AML-193 (cell line): Measurements from ENCODE around the gene CD40.

Source experiments
- DNase-seq, 2 experiments: peaks; one replicate each; lab custom pipeline; 2025; lab: John Stamatoyannopoulos, UW

CD40 gene

DNA sequence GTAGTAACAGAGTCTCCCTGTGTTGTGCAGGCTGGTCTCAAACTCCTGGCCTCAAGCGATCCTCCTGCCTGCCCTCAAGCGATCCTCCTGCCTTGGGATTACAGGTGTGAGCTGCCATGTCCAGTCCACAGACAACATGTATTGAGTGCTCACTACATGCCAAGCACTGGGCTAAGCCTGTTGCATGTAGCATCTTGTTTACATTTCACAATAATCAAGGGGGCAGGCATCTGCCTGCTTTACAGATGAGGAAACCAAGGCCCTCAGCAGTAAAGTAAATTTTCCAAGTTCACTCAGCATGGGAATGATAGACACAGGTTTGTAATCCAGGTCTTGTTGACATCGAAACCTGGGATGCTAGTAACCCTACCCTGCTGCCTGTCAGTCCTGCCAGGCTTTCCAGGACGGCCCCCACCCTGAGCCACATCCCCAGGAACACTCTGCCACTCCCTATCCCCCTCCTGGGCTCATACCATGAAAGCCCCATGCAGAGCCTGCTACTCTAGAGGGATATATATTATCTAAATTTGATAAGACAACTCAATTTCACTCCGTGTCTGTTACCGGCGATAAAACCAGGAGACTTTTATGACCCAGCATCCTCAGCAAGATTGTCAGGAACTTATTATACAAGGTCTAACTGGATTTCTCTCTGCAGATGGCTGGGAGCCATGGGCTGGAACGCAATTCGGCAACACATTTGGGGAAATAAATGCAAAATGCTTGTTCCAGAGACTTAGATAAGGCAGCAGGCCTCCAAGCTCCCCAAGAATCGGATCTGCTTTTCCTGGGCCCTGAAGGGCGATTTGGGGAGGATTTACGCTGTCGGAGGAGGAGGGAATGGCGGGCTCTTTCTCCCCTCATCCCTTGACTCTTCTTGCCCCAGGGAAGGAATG, 30.4 kb downstream of the CD40 start:
- DNase-seq: no peak

DNA sequence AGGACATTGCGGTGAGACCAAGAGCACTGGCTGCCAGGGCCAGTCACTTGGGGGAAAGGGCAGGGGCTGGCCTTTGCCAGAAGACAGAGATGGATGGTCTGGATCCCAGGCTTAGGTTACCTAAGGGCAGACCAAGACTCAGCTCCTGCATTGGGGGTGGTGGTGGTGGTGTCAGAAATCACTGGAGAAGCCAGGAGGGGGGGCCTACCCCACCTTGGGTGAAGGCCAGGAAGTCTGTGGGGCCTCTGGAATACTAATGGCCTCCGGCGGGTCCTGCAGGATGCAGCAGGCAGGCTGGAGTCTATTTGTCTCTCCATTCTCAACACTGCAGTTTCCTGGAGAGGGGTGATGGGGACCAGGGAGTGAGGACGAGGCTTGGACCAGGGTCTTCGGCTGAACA, 32.8 kb downstream of the CD40 start:
- DNase-seq: no peak

DNA sequence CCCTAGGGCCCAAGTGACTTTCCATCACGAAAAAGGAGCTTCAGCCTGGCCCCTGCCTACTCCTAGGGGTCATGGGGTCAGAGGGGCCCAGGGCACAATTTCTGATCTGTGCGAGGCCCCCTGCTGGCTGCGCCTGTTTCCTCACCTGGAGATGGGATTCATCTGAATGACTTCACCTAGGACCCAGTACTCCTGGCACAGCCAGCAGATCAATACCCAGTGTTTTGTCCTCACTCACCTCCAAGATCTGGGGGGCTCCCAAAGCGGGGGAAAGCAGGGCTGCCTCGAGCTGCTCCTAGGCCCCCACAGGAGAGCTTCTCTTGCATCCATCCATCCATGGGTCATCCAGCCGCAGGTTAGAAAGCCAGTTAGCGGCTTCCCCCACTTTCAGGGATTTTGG, 33.8 kb downstream of the CD40 start:
- DNase-seq: no peak

DNA sequence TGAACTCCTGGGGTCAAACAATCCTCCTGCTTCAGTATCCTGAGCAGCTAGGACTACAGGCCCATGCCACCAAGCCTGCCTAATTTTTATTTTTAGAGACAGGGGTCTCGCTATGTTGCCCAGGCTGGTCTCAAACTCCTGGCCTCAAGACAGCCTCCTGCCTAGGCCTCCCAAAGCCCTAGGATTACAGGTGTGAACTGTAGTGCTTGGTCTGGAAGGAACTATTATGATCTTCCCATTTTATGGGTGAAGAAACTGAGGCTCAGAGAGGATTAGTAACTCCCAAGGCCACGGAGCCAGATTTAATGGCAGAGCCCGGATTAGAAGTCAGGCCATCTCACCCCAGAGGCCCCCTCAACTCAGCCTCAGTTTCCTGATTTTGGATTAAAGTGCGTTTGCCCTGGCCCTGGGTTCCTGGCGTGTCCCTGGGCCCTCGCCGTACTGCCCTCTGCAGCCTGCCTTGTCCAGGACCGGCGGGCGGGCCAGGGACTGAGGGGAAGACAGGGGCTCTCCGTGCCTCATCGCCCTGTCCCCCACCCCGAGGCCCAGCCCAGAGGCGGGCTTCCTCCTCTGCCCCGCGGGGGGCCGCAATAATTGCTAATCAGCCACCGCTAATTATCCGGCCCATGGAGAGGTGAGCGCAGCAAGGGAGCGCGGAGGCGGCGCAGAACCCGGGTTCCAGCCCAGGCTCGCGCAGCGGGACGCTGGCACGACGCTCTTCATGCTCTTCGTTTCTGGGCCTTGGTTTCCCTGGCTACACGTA, 34.9 kb downstream of the CD40 start:
- DNase-seq: no peak

DNA sequence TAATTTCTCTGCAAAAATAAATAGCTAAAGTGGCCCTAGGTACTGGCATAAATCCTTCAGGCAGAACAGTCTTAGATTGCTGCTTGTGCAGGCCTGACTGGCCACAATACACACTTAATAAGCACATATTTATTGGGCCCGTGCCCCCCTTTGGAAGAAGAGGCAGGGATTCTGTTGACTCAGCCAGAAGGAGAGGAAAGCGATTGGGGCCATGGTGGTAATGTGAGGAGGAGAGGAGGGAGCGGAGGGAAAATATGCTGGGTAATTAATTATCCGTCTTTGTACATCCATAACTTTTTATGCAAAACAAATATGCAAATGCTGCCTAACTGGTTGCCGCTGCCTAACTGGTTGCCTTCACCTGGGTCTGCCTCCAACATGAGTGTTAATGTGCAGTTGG, 36.2 kb downstream of the CD40 start:
- DNase-seq: no peak

DNA sequence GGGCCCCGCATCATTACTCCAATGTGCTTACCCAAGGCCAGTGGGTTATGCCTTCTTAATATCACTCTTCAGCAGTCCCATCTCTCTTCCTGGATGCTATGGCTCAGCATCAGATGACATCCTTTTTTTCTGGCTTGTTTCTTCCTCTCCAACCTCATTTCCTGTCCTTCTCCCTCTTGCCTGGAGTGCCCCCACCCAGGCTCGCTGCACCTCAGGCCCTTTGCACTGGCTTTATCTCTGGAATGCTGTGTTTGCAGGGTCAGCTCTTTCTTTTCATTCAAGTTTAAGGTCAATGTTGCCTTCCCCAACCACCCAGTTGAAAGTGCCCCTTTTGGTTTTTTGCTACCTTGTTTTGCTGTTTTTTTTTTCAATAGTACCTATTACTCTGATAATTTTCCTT, 36.7 kb downstream of the CD40 start:
- no peak for DNase-seq

DNA sequence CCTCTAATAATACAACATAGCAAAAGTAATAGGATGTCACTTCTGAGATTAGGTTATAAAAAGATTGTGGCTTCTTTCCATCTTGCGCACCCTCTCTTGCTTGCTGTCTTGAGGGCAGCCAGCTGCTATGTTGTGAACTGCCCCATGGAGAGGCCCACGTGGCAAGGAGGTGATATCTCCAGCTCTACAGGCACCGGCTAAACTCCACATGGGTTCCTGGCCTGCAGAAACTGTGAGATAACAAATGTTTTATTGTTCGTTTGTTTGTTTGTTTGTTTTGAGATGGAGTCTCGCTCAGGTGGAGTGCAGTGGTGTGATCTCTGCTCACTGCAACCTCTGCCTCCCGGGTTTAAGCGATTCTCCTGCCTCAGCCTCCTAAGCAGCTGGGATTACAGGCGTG, 38.0 kb downstream of the CD40 start:
- DNase-seq: no peak

DNA sequence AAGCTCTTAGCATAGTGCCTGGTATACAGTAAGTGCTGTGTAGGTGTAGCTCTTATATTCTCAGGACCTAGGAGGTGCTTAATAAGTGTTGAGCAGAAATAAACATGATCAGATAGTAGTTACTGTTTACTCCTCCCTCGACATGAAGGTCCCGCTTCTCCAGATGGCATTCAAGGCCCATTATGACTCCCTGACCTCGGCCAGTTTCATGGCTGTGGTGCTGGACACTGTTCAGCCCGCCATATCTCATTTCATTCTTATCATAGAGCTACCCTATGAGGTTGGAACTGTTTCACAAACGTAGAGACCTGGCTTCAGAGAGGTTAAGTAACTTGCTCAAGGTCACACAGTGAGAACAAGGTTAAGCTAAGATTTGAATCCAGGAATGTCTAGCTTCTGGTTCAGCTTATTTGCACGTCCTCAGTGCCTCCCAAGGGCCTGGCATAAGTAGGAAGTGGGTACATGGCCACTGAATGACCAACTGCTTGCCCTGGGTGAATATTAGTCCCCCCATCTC, 39.0 kb downstream of the CD40 start:
- DNase-seq: no peak

DNA sequence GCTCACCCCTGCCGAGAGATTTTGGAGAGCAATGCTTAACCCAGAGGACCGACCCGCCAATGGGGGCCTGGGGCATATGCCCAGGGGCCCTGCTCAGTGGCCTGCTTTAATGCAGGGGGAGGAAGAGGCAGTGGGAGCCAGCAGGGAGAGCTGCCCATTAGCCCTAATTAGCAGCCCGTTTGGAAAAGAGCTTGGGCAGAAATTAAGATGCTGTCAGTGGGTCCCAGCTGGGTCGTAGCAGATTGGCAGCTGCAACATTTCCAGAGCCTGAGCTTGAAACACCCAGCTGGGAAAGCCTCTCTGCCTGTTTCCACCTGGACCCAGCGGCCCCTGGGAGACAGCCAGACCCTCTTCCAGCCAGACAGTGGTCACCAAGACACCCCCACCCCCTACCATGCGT, 39.5 kb downstream of the CD40 start:
- DNase-seq: no peak

DNA sequence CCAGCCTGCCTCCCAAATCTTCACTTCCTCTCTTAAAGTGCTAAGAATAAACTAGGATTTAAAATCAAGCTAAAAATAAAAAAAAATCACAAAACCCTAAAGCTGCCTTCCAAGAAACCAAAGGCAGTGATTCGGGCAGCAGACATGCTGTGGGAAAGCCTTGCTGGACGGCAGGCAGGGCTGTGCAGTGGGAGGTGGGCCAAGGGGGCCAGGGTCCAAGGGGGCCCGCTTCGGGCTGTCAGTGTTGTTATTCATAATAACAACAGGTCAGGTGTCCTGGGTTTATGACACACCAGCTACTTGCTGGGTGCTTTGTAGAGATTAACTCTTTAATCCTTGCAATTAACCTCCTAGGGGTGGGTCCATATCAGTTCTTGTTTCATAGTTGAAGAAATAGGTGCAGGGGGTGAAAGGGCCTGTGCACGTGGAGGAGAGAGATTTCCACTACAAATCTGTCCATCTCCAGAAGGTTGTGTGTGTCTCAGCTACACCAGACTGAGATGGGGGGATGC, 40.4 kb downstream of the CD40 start:
- no peak for DNase-seq

DNA sequence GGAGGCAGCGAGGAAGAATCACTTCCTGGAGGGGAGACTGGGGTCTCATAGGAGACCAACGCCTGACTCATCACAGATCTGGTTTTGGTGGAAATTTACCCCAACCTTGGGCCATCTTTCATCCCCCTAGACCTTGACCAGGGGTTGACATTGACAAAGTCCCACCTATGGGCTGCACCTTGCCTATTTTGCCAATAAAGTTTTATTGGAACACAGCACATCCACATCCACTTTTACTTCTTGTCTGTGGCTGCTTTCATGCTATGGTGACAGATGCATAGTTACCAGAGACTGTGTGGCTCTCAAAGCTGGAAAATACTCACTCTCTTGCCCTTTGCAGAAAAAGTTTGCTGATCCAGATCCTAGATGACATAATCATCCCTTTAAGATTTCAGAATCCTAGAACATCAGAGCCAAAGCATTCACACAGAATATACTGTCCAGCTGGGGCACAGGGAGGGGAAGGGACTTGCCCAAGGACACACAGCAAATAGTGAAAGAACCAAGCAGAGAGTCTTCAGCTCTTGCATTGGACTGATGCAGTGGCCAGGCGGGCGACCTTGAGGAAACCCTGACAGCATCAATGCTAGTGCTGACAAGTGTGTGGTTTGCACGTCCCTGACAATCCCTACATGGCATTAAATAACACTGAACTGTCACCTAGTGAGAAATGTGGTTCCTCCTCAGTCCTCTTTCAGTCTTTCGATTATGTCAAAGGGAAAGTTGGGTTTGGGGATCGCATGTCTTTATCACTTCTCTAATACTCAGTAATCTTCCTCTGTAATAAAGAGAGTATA, 41.2 kb downstream of the CD40 start:
- no peak for DNase-seq

DNA sequence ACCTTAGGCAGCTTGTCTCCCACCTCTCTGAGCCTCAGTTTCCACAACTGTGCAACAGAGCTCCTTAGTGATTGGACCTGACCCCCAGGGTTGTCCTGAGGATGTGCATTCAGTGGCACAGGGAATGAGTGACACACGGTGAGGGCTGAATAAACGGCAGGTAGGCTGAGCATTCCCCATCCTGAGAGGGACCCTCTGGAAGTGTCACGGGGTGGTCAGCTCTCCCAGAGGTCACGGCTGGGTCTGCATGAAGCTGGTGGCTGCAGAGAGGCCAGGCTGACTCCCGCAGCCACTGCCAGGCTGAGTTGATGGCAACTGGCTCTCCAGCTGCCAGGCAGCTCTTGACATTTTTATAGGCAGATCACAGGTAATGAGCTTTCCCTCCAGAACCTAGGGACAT, 42.5 kb downstream of the CD40 start:
- no peak for DNase-seq

DNA sequence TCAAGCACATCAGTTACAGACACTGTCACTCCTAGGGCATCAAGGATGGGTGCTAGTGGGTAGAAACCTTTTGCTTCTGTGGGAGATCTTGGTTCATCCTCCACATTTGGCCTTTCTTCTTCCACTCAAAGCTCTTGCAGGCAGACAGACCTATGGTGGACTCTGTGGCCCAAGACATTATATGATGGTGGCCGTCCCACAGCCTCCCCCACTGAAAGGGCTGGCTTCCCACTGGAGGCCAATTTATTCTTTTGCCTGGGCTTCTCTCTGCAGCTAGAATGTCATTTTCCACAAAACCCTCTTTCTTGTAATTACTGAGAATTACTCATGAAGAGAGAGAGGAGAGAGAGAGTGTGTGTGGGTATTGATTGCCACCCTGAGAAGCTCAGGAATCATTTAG, 43.8 kb downstream of the CD40 start:
- no peak for DNase-seq

DNA sequence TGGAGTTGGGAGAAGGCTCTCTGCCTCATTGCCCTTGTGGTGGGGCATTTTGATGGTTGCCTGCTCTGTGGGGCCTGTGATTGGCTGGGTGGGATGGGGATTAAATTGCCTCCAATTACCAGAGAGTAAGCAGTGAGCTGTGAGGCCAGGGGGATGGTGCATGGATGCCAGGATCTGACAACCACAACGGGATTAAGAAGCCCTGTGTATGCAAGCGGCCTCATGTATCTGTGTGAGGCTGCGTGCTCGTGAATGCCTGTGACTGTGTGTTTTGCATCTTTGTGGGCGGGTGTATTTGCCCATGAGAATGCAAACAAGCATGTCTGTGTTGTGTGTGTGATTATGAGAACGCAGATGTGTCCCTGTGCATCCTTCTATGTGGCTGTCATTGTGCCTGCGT, 46.1 kb downstream of the CD40 start:
- no peak for DNase-seq

DNA sequence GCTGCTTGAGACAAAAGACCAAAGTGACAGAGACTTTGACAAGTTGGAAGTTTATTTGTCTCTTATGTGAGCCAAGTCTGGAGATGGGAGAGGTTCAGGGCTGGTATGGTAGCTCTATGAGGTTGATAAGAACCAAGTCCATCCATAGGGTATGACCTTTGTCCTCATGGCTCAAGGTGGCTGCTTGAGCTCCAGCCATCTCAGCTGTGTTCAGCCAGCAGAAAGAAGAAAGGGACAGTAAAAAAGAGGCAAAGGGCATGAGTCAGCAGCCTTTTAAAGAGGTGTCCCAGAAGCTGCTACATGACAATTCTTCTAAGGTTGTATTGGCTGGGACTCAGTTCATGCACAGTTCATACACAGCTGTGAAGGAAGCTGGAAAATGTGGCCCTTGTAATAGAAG, 49.0 kb downstream of the CD40 start:
- DNase-seq: no peak

DNA sequence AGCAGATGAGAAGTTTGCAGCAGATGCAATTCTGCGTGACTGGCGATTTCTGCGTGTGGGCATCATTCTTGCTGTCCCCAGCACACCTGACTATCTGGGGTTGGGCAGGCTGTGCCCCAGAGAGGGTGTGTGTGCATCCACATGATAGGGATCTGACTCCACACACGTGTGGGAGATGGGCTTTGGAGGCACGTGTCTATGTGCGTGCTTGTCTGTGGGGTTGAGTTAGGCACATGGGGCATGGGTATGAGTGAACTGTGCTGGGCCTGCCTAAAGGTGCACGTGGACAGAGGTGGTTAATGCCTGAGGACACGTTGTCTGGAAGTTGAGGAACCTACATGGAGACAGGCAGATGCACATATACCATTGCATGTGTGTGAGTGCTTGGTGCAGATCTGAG, 50.3 kb downstream of the CD40 start:
- no peak for DNase-seq

DNA sequence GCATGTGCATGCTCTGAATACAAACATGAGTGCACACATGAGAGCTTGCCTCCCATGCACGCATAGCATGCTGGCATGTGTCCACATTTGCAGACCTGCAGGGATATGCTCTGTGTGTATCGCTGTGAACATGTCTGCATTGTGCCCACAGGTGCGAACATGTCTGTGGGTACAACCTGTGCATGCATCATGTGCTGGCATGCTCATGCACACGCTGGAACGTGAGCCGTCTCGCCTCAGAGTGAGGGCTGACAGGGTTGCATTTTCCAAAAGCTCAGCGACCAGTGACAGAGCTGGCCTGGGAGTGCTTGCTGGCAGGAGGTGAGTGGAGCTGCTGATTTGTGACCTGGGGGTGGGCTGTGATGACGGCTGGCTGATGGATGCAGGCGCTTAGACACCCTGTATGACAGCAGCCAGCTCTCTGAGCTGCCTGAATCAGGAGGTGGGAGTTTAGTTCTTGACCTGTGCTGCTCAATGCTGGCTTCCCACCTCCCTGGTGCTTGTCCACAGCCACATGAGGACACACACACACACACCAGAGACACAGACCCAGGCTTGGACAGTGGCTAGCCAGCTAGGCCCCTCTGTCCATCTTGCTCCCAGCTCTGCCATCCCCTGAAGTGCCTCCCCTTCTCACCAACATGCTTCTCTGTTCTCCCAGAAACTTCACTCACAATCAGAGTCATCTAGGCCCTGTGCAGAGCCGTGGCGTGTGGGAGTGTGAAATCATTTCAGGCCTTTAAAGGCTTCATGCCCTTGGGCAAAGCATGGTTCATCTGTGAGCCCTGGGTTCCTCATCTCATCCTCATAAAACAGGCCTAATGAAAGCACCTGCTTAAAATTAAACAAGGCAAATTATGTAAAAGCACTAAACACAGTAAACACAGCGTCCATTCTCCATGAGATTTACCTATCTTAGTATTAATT, 51.4 kb downstream of the CD40 start:
- DNase-seq: no peak

DNA sequence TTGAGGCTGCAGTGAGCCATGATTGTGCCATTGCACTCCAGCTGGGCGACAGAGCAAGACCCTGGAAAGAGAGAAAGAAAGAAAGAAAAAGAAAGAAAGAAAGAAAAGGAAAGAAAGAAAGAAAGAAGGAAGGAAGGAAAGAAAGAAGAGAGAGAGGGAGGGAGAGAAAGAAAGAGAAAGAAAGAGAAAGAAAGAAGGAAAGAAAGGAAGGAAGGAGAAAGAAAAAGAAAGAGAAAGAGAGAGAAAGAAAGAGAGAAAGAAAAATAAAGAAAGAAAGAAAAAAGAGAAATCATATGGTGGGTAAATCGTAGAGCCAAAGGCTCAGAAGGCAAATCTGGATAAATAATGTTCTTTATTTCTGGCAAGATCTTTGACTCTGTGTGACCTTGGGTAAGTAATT, 53.4 kb downstream of the CD40 start:
- no peak for DNase-seq

DNA sequence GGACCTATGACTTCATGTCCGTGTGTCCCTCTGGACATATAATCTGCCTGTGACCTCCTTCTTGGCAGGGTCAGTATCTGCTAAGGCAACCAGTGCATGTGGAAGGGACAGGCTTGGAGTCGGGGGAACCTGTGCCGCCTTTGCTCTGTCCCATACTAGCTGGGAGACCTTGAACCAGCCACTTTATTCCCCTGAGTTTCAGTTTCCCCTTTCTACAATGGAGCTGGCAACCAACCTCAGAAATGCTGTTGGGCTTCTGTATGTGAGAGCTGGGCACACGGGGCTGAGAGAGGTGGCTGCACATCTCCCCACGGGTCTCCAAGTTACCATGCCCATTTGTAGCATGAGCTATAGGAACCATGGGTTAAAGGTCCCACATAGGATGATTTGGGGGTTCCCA, 53.8 kb downstream of the CD40 start:
- no peak for DNase-seq

DNA sequence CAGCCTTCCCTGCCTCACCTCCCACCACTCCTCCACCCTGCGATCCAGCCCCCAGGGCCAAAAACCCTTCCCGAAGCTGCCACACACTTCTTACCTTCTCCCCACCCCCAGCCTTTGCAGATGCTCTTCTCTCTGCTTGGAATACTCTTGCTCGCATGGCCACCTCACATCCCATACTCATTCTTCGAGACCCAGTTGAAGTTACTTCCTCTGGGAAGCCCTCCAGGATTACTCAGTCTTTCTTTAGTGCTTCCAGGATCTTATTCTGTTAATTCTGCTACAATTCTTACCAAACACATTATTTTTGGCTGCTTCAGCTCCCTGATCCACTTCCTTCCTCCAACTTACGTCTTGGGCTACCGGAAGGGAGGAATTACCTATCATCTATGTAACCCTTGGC, 54.3 kb downstream of the CD40 start:
- DNase-seq: no peak

DNA sequence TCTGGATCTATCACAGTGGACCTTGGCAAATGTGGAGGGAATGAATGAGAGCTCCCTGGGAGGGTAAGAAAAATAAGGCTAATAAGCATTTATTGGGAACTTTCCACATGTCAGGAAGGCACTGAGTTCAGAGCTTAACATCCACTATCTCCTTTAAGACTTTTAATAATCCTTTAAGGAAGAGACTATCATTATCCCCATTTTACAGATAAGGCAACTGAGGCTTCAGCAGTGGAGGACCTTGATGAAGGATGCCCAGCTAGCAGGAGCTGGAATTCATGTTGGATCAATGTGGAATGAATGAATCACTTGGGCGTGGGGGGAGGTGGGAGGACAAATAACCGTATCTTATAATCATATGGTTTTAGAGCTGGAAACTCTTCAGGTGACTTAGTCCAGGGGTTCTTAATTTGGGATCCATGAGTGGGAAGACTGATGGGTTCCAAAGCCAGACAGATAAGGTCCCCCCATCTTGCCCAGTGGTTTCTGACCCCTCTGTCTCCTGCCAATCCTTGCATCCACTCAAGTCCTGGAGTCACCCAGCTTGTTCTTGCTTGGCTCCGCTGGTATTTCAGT, 54.9 kb downstream of the CD40 start:
- DNase-seq: no peak
